ENCODE measurements around the gene EZH2. TPM values are rescaled to one million over a fixed set of nuclear protein-coding genes. Genes with fewer than 3 reads are reported as not detected.

The EZH2 gene
- total RNA-seq, 1 donor from 2014 or later, result 97.5 TPM

GRCh38 chr7:148814922-148815559, 69.0 kb downstream of the EZH2 start:
- H3K4me3 Mint-ChIP-seq, result no peak overlapping the region
- H3K27ac Mint-ChIP-seq, result no peak overlapping the region
- intact Hi-C loops (cut with micrococcal nuclease), result no loop called here
- H3K9me3 Mint-ChIP-seq, result no peaks in the 10 kb centered on the region
- H3K4me1 Mint-ChIP-seq (ENCODE audit: low read depth), result no peaks in the 10 kb centered on the region
- no peak for DNase-seq (ENCODE audit: low spot score)
- H3K27me3 Mint-ChIP-seq (ENCODE audit: insufficient read depth), result no peaks in the 10 kb centered on the region
- peaks cover 41% of the 10 kb centered on the region for H3K36me3 Mint-ChIP-seq (ENCODE audit: low read depth)

- H3K27me3 Mint-ChIP-seq (ENCODE audit: insufficient read depth), result no peaks in the 10 kb centered on the region
- intact Hi-C loops (cut with micrococcal nuclease), result loop anchor here (2.0 kb wide), 1 partner anchor 15 kb away; no protein-coding TSS in a partner anchor
Measured at GRCh38 chr7:148813890-148814289, 70.2 kb downstream of the EZH2 start.

GRCh38 chr7:148811892-148812291, 72.2 kb downstream of the EZH2 start:
- H3K27me3 Mint-ChIP-seq (ENCODE audit: insufficient read depth), result no peaks in the 10 kb centered on the region
- H3K4me3 Mint-ChIP-seq, result no peak overlapping the region
- intact Hi-C loops (cut with micrococcal nuclease), result loop anchor here (2.0 kb wide), 1 partner anchor 17 kb away; no protein-coding TSS in a partner anchor
- H3K36me3 Mint-ChIP-seq (ENCODE audit: low read depth), result peaks cover 37% of the 10 kb centered on the region
- H3K27ac Mint-ChIP-seq, result no peak overlapping the region
- no peaks in the 10 kb centered on the region for H3K4me1 Mint-ChIP-seq (ENCODE audit: low read depth)
- H3K9me3 Mint-ChIP-seq, result no peaks in the 10 kb centered on the region
- no peak for DNase-seq (ENCODE audit: low spot score)

More at GRCh38 chr7:148813890-148814289, 70.2 kb downstream of the EZH2 start:
- H3K9me3 Mint-ChIP-seq, result no peaks in the 10 kb centered on the region
- no peak overlapping the region for H3K4me3 Mint-ChIP-seq
- peaks cover 45% of the 10 kb centered on the region for H3K36me3 Mint-ChIP-seq (ENCODE audit: low read depth)
- DNase-seq (ENCODE audit: low spot score), result no peak
- H3K4me1 Mint-ChIP-seq (ENCODE audit: low read depth), result no peaks in the 10 kb centered on the region
- no peak overlapping the region for H3K27ac Mint-ChIP-seq

- Mint-ChIP-seq H3K9me3 (no peaks in the 10 kb centered on the region), H3K27ac (peak overlapping the region; percentile 26), H3K4me3 (no peak overlapping the region), H3K4me1 (ENCODE audit: low read depth) (no peaks in the 10 kb centered on the region), H3K27me3 (ENCODE audit: insufficient read depth) (no peaks in the 10 kb centered on the region), H3K36me3 (ENCODE audit: low read depth) (peaks cover 44% of the 10 kb centered on the region)
- intact Hi-C loops (cut with micrococcal nuclease), result no loop called here
- DNase-seq (ENCODE audit: low spot score), result no peak
Measured at GRCh38 chr7:148809856-148810255, 74.2 kb downstream of the EZH2 start.

- no peaks in the 10 kb centered on the region for H3K9me3 Mint-ChIP-seq
- intact Hi-C loops (cut with micrococcal nuclease), result no loop called here
Measured at GRCh38 chr7:148807436-148807835, 76.7 kb downstream of the EZH2 start.

GRCh38 chr7:148806187-148806586, 77.9 kb downstream of the EZH2 start:
- intact Hi-C loops (cut with micrococcal nuclease), result no loop called here
- Mint-ChIP-seq H3K27me3 (ENCODE audit: insufficient read depth) (no peaks in the 10 kb centered on the region), H3K36me3 (ENCODE audit: low read depth) (peaks cover 31% of the 10 kb centered on the region), H3K4me1 (ENCODE audit: low read depth) (no peaks in the 10 kb centered on the region), H3K27ac (peak overlapping the region; percentile 58), H3K9me3 (no peaks in the 10 kb centered on the region), H3K4me3 (no peak overlapping the region)
- no peak for DNase-seq (ENCODE audit: low spot score)

More at GRCh38 chr7:148807436-148807835, 76.7 kb downstream of the EZH2 start:
- Mint-ChIP-seq H3K27me3 (ENCODE audit: insufficient read depth) (no peaks in the 10 kb centered on the region), H3K4me1 (ENCODE audit: low read depth) (no peaks in the 10 kb centered on the region), H3K4me3 (no peak overlapping the region), H3K36me3 (ENCODE audit: low read depth) (peaks cover 39% of the 10 kb centered on the region), H3K27ac (no peak overlapping the region)
- DNase-seq (ENCODE audit: low spot score), result no peak

- H3K9me3 Mint-ChIP-seq, result no peaks in the 10 kb centered on the region
- no peak overlapping the region for H3K4me3 Mint-ChIP-seq
- intact Hi-C loops (cut with micrococcal nuclease), result no loop called here
- DNase-seq (ENCODE audit: low spot score), result no peak
- H3K27me3 Mint-ChIP-seq (ENCODE audit: insufficient read depth), result no peaks in the 10 kb centered on the region
- no peaks in the 10 kb centered on the region for H3K4me1 Mint-ChIP-seq (ENCODE audit: low read depth)
- peak overlapping the region; percentile 29 for H3K27ac Mint-ChIP-seq
- peaks cover 37% of the 10 kb centered on the region for H3K36me3 Mint-ChIP-seq (ENCODE audit: low read depth)
Measured at GRCh38 chr7:148804343-148805235, 79.5 kb downstream of the EZH2 start.

GRCh38 chr7:148803094-148803493, 81.0 kb downstream of the EZH2 start:
- no peaks in the 10 kb centered on the region for H3K9me3 Mint-ChIP-seq
- H3K27me3 Mint-ChIP-seq (ENCODE audit: insufficient read depth), result no peaks in the 10 kb centered on the region
- no peak overlapping the region for H3K27ac Mint-ChIP-seq
- H3K36me3 Mint-ChIP-seq (ENCODE audit: low read depth), result peaks cover 46% of the 10 kb centered on the region
- no peak overlapping the region for H3K4me3 Mint-ChIP-seq
- no peak for DNase-seq (ENCODE audit: low spot score)
- no peaks in the 10 kb centered on the region for H3K4me1 Mint-ChIP-seq (ENCODE audit: low read depth)
- intact Hi-C loops (cut with micrococcal nuclease), result no loop called here

GRCh38 chr7:148802101-148802493, 82.0 kb downstream of the EZH2 start:
- Mint-ChIP-seq H3K27me3 (ENCODE audit: insufficient read depth) (no peaks in the 10 kb centered on the region), H3K4me1 (ENCODE audit: low read depth) (no peaks in the 10 kb centered on the region), H3K27ac (peak overlapping the region; percentile 13), H3K4me3 (no peak overlapping the region), H3K9me3 (no peaks in the 10 kb centered on the region), H3K36me3 (ENCODE audit: low read depth) (peaks cover 44% of the 10 kb centered on the region)
- DNase-seq (ENCODE audit: low spot score), result no peak
- intact Hi-C loops (cut with micrococcal nuclease), result no loop called here

- Mint-ChIP-seq H3K27me3 (ENCODE audit: insufficient read depth) (no peaks in the 10 kb centered on the region), H3K27ac (no peak overlapping the region), H3K4me1 (ENCODE audit: low read depth) (no peaks in the 10 kb centered on the region), H3K9me3 (no peaks in the 10 kb centered on the region), H3K36me3 (ENCODE audit: low read depth) (peaks cover 39% of the 10 kb centered on the region), H3K4me3 (no peak overlapping the region)
- intact Hi-C loops (cut with micrococcal nuclease), result no loop called here
- DNase-seq (ENCODE audit: low spot score), result no peak
Measured at GRCh38 chr7:148800677-148801076, 83.4 kb downstream of the EZH2 start.

GRCh38 chr7:148799893-148800555, 84.1 kb downstream of the EZH2 start:
- intact Hi-C loops (cut with micrococcal nuclease), result no loop called here
- Mint-ChIP-seq H3K9me3 (no peaks in the 10 kb centered on the region), H3K27ac (no peak overlapping the region), H3K4me3 (no peak overlapping the region), H3K4me1 (ENCODE audit: low read depth) (no peaks in the 10 kb centered on the region), H3K36me3 (ENCODE audit: low read depth) (peaks cover 35% of the 10 kb centered on the region), H3K27me3 (ENCODE audit: insufficient read depth) (no peaks in the 10 kb centered on the region)
- DNase-seq (ENCODE audit: low spot score), result no peak

GRCh38 chr7:148796841-148797240, 87.2 kb downstream of the EZH2 start:
- DNase-seq (ENCODE audit: low spot score), result no peak
- Mint-ChIP-seq H3K27ac (no peak overlapping the region), H3K9me3 (no peaks in the 10 kb centered on the region), H3K4me3 (no peak overlapping the region), H3K27me3 (ENCODE audit: insufficient read depth) (no peaks in the 10 kb centered on the region), H3K36me3 (ENCODE audit: low read depth) (peaks cover 55% of the 10 kb centered on the region), H3K4me1 (ENCODE audit: low read depth) (peaks cover 12% of the 10 kb centered on the region)
- intact Hi-C loops (cut with micrococcal nuclease), result no loop called here

- Mint-ChIP-seq H3K36me3 (ENCODE audit: low read depth) (peaks cover 59% of the 10 kb centered on the region), H3K9me3 (no peaks in the 10 kb centered on the region)
- intact Hi-C loops (cut with micrococcal nuclease), result loop anchor here (5.0 kb wide), 1 partner anchor 168 kb away; no protein-coding TSS in a partner anchor
Measured at GRCh38 chr7:148794476-148794875, 89.6 kb downstream of the EZH2 start.

More at GRCh38 chr7:148794476-148794875, 89.6 kb downstream of the EZH2 start:
- Mint-ChIP-seq H3K4me1 (ENCODE audit: low read depth) (peaks cover 12% of the 10 kb centered on the region), H3K4me3 (no peak overlapping the region), H3K27ac (no peak overlapping the region), H3K27me3 (ENCODE audit: insufficient read depth) (no peaks in the 10 kb centered on the region)
- DNase-seq (ENCODE audit: low spot score), result no peak

All from activated T-helper 1 cell treated with anti-CD3 and anti-CD28 coated beads, Interleukin-12 subunit alpha, Interleukin-12 subunit beta, Interleukin-2, Interleukin-4 antibody, amounts not matched to agents 30 ng/mL and 10 ng/mL and 1 ng/mL, durations not matched to agents 14 hours and 24 hours and 36 hours (primary cell).